Ascending aorta (tissue), 2 donors: ENCODE results near the gene HLA-A. TPM values are rescaled to one million over a fixed set of nuclear protein-coding genes. Genes with fewer than 3 reads are reported as not detected.

ENCODE experiments used
- DNase-seq, 2 donors: peaks; one replicate each; pipeline ENCODE4 v3.0.0-alpha.2; 2019; ENCODE audit warnings: low spot score in 2 of 2
- H3K27ac ChIP-seq, 2 donors: fragments of 200-600 bp; sonication (generic); one replicate each; pipeline ENCODE4 v1.5.1; 2016 to 2017; ENCODE audit warnings: mild to moderate bottlenecking in 1 of 2
- H3K27me3 ChIP-seq: fragments of 200-600 bp; sonication (generic); one replicate; pipeline ENCODE4 v1.5.1; 2017
- H3K36me3 ChIP-seq, 2 donors: fragments of 200-600 bp; sonication (generic); one replicate each; pipeline ENCODE4 v1.5.1; 2016
- H3K4me1 ChIP-seq, 2 donors: fragments of 200-600 bp; sonication (generic); one replicate each; pipeline ENCODE4 v1.5.1; 2016 to 2017; ENCODE audit warnings: mild to moderate bottlenecking in 1 of 2
- H3K4me3 ChIP-seq, 2 donors: fragments of 200-600 bp; sonication (generic); one replicate each; pipeline ENCODE4 v1.5.1; 2016 to 2017; ENCODE audit warnings: mild to moderate bottlenecking in 1 of 2
- H3K9me3 ChIP-seq, 2 donors: fragments of 200-600 bp; sonication (generic); one replicate each; pipeline ENCODE4 v1.5.1; 2016
- intact Hi-C: fragments of 100-400 bp; cut with DNase I; formaldehyde crosslinking; loops from one replicate; pipeline ENCODE4 v1.15.1; 2023
- total RNA-seq: library from RNA; depleted of rRNA; stranded (reverse); fragments of >200 nt; gene quantifications from one replicate; pipeline ENCODE4 v1.1.0, GENCODE V29; 2016
- TF ChIP-seq, protein P1 (sequence below), 3 experiments: fragments of 200-600 bp in 2 of 3; fragments of 450-650 bp in 1 of 3; sonication (generic) in 2 of 3; IDR thresholded peaks; one replicate each; pipeline ENCODE4 v1.5.1; 2016 to 2019; ENCODE audit warnings: antibody characterized with exemption in 3 of 3, mild to moderate bottlenecking in 1 of 3, moderate library complexity in 1 of 3

HLA-A gene
- total RNA-seq, 1 donor from 2014 or later, result 1,099 TPM

DNA sequence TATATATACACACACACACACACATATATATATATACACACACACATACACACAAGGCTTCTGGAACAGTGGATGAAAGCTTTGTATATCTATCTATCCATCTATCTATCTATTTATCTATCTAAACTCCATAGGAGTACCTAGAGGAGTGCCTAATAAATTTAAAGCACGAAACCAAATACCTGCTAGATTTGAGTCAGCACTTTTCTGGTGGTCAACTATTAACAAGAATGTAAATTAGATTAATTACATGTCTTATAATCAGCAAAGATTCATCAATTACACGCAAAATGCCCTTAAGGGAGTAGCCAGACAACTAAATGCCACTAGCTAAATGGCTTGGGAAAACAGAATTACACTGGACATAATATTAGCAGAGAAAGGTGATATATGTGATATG lies 26.6 kb downstream of the HLA-A start:
- no peaks in the 10 kb centered on the region for H3K9me3 ChIP-seq
- no peaks in the 10 kb centered on the region for H3K27me3 ChIP-seq
- TF ChIP-seq, protein P1, sequence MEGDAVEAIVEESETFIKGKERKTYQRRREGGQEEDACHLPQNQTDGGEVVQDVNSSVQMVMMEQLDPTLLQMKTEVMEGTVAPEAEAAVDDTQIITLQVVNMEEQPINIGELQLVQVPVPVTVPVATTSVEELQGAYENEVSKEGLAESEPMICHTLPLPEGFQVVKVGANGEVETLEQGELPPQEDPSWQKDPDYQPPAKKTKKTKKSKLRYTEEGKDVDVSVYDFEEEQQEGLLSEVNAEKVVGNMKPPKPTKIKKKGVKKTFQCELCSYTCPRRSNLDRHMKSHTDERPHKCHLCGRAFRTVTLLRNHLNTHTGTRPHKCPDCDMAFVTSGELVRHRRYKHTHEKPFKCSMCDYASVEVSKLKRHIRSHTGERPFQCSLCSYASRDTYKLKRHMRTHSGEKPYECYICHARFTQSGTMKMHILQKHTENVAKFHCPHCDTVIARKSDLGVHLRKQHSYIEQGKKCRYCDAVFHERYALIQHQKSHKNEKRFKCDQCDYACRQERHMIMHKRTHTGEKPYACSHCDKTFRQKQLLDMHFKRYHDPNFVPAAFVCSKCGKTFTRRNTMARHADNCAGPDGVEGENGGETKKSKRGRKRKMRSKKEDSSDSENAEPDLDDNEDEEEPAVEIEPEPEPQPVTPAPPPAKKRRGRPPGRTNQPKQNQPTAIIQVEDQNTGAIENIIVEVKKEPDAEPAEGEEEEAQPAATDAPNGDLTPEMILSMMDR (IDR thresholded peaks at IDR 0.05), result no peak
- intact Hi-C loops, result no loop called here
- no peaks in the 10 kb centered on the region for H3K36me3 ChIP-seq
- no peak overlapping the region for H3K4me3 ChIP-seq
- DNase-seq, result no peak
- peaks cover 13 to 23% of the 10 kb centered on the region in 2 donors for H3K4me1 ChIP-seq
- H3K27ac ChIP-seq, result no peak overlapping the region

DNA sequence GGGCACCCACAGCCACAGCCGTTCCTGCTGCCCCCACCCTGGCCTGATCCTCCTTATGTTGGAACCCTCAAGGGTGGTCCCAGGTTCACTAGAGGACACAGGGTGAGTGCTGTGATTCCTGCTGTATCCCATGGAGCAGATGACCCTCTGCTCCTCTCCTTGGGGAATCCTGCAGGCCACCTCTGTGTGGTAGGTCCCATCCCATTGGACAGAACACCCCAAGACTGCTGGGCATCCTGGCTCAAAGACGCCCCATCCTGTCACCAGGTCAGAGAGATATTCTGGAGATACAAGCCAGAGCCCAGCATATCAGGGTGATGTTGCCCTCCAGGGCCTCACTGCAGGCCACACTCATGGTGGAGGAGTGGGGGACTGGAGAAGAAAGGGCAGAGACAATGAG lies 28.4 kb downstream of the HLA-A start:
- Histone ChIP-seq H3K27me3 (no peaks in the 10 kb centered on the region), H3K4me1 (peaks cover 7 to 20% of the 10 kb centered on the region in 2 donors), H3K9me3 (no peaks in the 10 kb centered on the region), H3K27ac (no peak overlapping the region), H3K36me3 (no peaks in the 10 kb centered on the region), H3K4me3 (no peak overlapping the region)
- DNase-seq, result no peak
- intact Hi-C loops, result loop anchor here (10.0 kb wide), 1 partner anchor 1524 kb away; the partner anchor contains the start of gene MICB
- TF ChIP-seq, protein P1 (IDR thresholded peaks at IDR 0.05), result no peak

DNA sequence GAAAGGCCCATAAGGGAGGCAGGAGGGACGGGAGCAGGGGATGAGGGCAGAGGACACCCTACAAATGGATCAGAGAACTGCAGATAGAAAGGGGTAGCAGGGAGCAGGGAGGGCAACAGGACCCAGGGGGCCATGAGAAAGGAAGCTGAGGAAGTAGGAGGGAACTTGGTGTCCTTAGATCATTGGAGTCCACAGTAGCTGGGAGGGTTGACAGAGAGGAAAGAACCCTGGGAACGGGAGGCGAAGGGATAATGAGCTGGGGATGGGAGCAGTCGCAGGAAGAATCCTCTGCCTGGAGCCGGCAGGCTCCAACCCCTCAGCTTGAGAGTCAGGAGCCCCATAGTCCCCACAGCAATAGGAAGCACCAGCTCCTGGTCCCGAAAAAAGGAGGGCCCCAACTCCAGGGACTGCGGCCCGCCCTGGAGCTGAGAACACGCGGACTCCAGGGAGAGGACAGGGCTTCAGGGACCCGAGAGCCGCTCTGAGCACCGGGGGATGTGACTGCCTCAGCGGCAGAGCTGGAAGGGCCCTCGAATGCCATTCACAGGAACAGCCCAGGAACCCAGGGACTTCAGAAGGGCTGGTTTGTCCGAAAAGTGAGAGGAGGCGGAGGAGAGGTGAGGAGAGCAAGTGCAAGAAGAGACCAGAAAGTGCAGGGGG lies 32.7 kb downstream of the HLA-A start:
- Histone ChIP-seq H3K27me3 (no peaks in the 10 kb centered on the region), H3K27ac (no peak overlapping the region), H3K9me3 (no peaks in the 10 kb centered on the region), H3K4me3 (peak overlapping the region; percentile 46 to 61), H3K36me3 (no peaks in the 10 kb centered on the region), H3K4me1 (peaks cover 0 to 12% of the 10 kb centered on the region in 2 donors)
- intact Hi-C loops, result loop anchor here (5.0 to 10.0 kb wide), 3 partner anchors 48 to 1520 kb away; partner anchors contain the start of genes GABBR1 and MICB
- TF ChIP-seq, protein P1 (IDR thresholded peaks at IDR 0.05), result no peak
- no peak for DNase-seq

DNA sequence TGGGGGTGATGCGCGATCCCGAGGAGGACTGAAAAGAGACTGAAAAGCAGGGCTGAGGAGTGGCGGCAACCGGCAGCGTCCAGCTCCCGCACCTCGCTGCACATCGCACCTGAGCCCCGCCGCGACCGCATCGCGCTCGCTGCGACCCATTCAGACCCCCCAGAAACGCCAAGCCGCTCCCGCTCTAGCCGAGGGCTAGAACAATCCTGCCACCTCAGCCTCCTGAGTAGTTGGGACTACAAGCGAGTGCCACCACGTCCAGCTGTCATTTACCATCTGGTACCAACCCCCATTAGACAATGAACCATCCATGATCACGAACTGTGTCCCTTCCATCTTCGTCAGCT lies 33.2 kb downstream of the HLA-A start:
- no peaks in the 10 kb centered on the region for H3K9me3 ChIP-seq
- no peaks in the 10 kb centered on the region for H3K36me3 ChIP-seq
- peaks cover 0 to 12% of the 10 kb centered on the region in 2 donors for H3K4me1 ChIP-seq
- TF ChIP-seq, protein P1 (IDR thresholded peaks at IDR 0.05), result no peak
- intact Hi-C loops, result loop anchor here (5.0 to 10.0 kb wide), 3 partner anchors 48 to 1519 kb away; partner anchors contain the start of genes GABBR1 and MICB
- H3K4me3 ChIP-seq, result peak overlapping the region; percentile 46 to 61
- DNase-seq, result no peak
- no peaks in the 10 kb centered on the region for H3K27me3 ChIP-seq
- H3K27ac ChIP-seq, result no peak overlapping the region

DNA sequence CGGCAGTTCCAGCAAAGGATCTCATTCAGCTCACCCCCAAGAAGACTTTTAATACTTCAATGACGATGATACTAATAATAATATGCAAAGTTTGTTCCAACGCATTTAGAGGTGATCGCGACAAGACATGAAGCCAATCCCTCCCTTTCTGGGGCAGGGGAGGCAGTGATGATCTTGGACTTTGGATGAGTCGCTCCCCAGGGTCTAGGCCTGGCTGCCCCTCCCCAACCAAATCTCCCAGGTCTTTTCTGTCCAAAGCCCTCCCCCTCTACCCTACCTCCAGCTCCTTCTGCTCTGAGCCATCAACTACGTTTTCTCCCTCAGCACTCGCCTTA lies 33.9 kb downstream of the HLA-A start:
- intact Hi-C loops, result loop anchor here (1.0 to 10.0 kb wide), 5 partner anchors 49 to 1519 kb away; partner anchors contain the start of genes GABBR1 and MICB
- Histone ChIP-seq H3K4me1 (peaks cover 0 to 12% of the 10 kb centered on the region in 2 donors), H3K27ac (peak overlapping the region; percentile 91 to 96), H3K4me3 (peak overlapping the region; percentile 46 to 61), H3K36me3 (no peaks in the 10 kb centered on the region), H3K9me3 (no peaks in the 10 kb centered on the region), H3K27me3 (no peaks in the 10 kb centered on the region)
- DNase-seq, result no peak
- TF ChIP-seq, protein P1 (IDR thresholded peaks at IDR 0.05), result no peak
